GM23248 (cell line): ENCODE results near the gene SHISA9. TPM values are rescaled to one million over a fixed set of nuclear protein-coding genes. Genes with fewer than 3 reads are reported as not detected.

ENCODE experiments used
- DNase-seq: peaks from one replicate; pipeline ENCODE4 v3.0.0-alpha.2; 2015
- H2AFZ ChIP-seq: fragments of 200-600 bp; sonication (generic); 2 replicates; pipeline ENCODE4 v1.6.1; 2016; ENCODE audit warnings: antibody characterized with exemption
- H3F3A ChIP-seq: fragments of 200-600 bp; sonication (generic); 2 replicates; pipeline ENCODE4 v1.6.1; 2016; ENCODE audit warnings: mild to moderate bottlenecking, antibody characterized with exemption, mixed run types; ENCODE audit not compliant: insufficient read depth
- H3K27ac ChIP-seq: fragments of 200-600 bp; sonication (generic); 2 replicates; pipeline ENCODE4 v1.5.1; 2016; ENCODE audit warnings: mild to moderate bottlenecking
- H3K27me3 ChIP-seq: fragments of 200-600 bp; sonication (generic); replicated peaks from 2 replicates; pipeline ENCODE4 v1.6.1; 2016; ENCODE audit warnings: mild to moderate bottlenecking; ENCODE audit not compliant: insufficient read depth
- H3K36me3 ChIP-seq: fragments of 200-600 bp; sonication (generic); 2 replicates; pipeline ENCODE4 v1.6.1; 2016; ENCODE audit warnings: low read depth, mild to moderate bottlenecking
- H3K4me1 ChIP-seq: fragments of 200-600 bp; sonication (generic); 2 replicates; pipeline ENCODE4 v1.6.1; 2016; ENCODE audit warnings: mild to moderate bottlenecking; ENCODE audit not compliant: insufficient read depth
- H3K4me2 ChIP-seq: fragments of 200-600 bp; sonication (generic); one replicate; pipeline ENCODE4 v1.6.1; 2016; ENCODE audit warnings: mild to moderate bottlenecking; ENCODE audit not compliant: unreplicated experiment
- H3K4me3 ChIP-seq: fragments of 200-600 bp; sonication (generic); 2 replicates; pipeline ENCODE4 v1.5.1; 2016; ENCODE audit warnings: mild to moderate bottlenecking
- H3K79me2 ChIP-seq: fragments of 200-600 bp; sonication (generic); 2 replicates; pipeline ENCODE4 v1.6.1; 2016; ENCODE audit warnings: mild to moderate bottlenecking; ENCODE audit not compliant: insufficient read depth
- H3K9ac ChIP-seq: fragments of 200-600 bp; sonication (generic); 2 replicates; pipeline ENCODE4 v1.6.1; 2016; ENCODE audit warnings: mild to moderate bottlenecking
- H3K9me2 ChIP-seq: fragments of 200-600 bp; sonication (generic); 2 replicates; pipeline ENCODE4 v1.6.1; 2016; ENCODE audit warnings: mixed run types, mild to moderate bottlenecking, moderate library complexity; ENCODE audit not compliant: insufficient read depth
- H3K9me3 ChIP-seq: fragments of 200-600 bp; sonication (generic); one replicate; pipeline ENCODE4 v1.6.1; 2017; ENCODE audit warnings: low read depth
- H4K20me1 ChIP-seq: fragments of 200-600 bp; sonication (generic); 2 replicates; pipeline ENCODE4 v1.6.0; 2016; ENCODE audit not compliant: insufficient read depth
- EZH2 ChIP-seq: fragments of 200-600 bp; sonication (generic); IDR thresholded peaks from 2 replicates; pipeline ENCODE4 v1.6.1; 2018; ENCODE audit warnings: antibody characterized with exemption, mild to moderate bottlenecking; ENCODE audit not compliant: insufficient read depth, poor library complexity, severe bottlenecking
- EZH2phosphoT487 ChIP-seq: fragments of 200-600 bp; sonication (generic); IDR thresholded peaks from 2 replicates; pipeline ENCODE4 v1.6.1; 2018; ENCODE audit warnings: antibody characterized with exemption, moderate library complexity, mild to moderate bottlenecking, low read depth; ENCODE audit not compliant: insufficient read depth
- WGBS, 2 experiments: methylation state at CpG; one replicate each; pipeline ENCODE4 v1.1.6; 2015 to 2017; ENCODE audit warnings: low lambda C conversion rate in 2 of 2, low coverage in 1 of 2; ENCODE audit errors: missing lambda C conversion rate in 2 of 2; 5-methylcytosine and 5-hydroxymethylcytosine counted together
- in situ Hi-C: fragments of 300-500 bp; cut with MboI; formaldehyde crosslinking; loops from 2 replicates; pipeline ENCODE4 v1.15.0; 2020
- polyA plus RNA-seq: library from polyadenylated mRNA; unstranded; fragments of >200 nt; fragmentation: Nextera tagmentation; extraction: Ambion mirVana; gene quantifications from 2 replicates; pipeline ENCODE4 v1.2.1, GENCODE V29; 2016
- total RNA-seq: library from RNA; depleted of rRNA; stranded (reverse); fragments of >200 nt; shearing (Covaris generic); gene quantifications from 2 replicates; pipeline ENCODE4 v1.2.3, GENCODE V29; 2014

The SHISA9 gene
- total and polyA plus RNA-seq, 2 experiments from 2014 or later = not detected

DNA sequence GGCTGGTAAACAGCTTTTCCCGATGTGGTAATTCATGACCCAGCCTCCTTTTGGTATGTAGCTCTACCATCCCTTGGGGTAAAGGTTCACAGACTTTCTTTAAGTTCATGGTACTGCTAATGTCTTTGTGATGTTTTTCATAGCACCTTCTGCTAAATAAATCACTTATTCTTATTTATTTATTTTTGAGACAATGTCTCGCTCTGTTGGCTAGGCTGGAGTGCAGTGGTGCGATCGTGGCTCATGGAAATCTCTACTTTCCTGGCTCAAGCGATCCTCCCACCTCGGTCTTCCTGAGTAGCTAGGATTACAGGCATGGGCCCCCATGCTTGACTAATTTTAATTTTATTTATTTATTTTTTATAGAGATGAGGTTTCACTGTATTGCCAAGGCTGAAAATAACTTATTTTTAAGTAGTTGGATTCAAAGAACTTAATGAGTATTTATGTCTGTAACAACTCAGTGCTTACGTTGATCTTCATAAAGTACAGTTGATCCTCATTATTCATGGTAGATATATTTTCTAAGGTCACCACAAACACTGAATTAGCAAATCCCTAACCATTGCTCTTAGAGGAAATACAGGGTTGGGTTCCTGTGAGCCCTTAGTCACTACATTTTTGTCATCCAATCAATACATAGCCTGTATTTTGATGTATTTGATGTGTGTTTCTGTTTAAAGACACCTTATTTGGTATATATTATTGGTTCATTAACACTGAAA is 97.1 kb downstream of the SHISA9 start:
- no peaks in the 10 kb centered on the region for H3K36me3 ChIP-seq
- no peaks in the 10 kb centered on the region for H3K4me1 ChIP-seq
- H4K20me1 ChIP-seq = no peaks in the 10 kb centered on the region
- no peak for TF ChIP-seq EZH2phosphoT487
- TF ChIP-seq EZH2 = no peak
- WGBS, 2 experiments = 37 to 38% methylated on average over 7 of the region's 7 CpGs
- no peak overlapping the region for H3K4me2 ChIP-seq
- no peak for DNase-seq
- H3K9ac ChIP-seq = no peak overlapping the region
- in situ Hi-C loops = no loop called here
- H2AFZ ChIP-seq = no peak overlapping the region
- no peaks in the 10 kb centered on the region for H3K9me2 ChIP-seq
- H3K4me3 ChIP-seq = no peak overlapping the region
- no peak overlapping the region for H3K27ac ChIP-seq
- no peaks in the 10 kb centered on the region for H3K27me3 ChIP-seq
- H3K9me3 ChIP-seq = no peaks in the 10 kb centered on the region
- H3K79me2 ChIP-seq = no peaks in the 10 kb centered on the region
- no peaks in the 10 kb centered on the region for H3F3A ChIP-seq

DNA sequence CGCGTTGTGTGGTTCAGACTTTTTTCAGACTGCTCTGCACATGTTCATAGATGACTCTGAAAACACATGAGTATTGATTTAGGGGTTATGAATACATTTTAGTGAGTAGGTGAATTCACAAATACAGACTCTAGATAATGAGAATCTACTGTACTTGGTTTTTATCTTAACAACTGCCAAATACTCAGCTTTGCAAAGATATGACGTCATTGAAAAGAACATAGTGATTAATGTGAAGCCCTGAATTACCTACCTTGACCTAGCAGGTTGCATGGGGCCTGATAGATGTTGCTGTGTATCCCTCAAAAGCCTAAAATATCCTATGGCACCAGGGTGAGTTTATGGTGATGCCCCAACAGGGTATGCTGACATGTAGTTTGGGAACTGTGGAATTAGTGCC is 98.0 kb downstream of the SHISA9 start:
- H3K79me2 ChIP-seq = no peaks in the 10 kb centered on the region
- H3K9ac ChIP-seq = no peak overlapping the region
- no peaks in the 10 kb centered on the region for H4K20me1 ChIP-seq
- no peak for DNase-seq
- no peaks in the 10 kb centered on the region for H3K36me3 ChIP-seq
- no peak overlapping the region for H3K4me2 ChIP-seq
- 32 to 35% methylated on average over 3 of the region's 3 CpGs for WGBS, 2 experiments
- no peak overlapping the region for H3K4me3 ChIP-seq
- in situ Hi-C loops = no loop called here
- H3K9me2 ChIP-seq = no peaks in the 10 kb centered on the region
- no peak overlapping the region for H2AFZ ChIP-seq
- H3K4me1 ChIP-seq = no peaks in the 10 kb centered on the region
- no peak overlapping the region for H3K27ac ChIP-seq
- no peaks in the 10 kb centered on the region for H3K9me3 ChIP-seq
- TF ChIP-seq EZH2phosphoT487 = no peak
- TF ChIP-seq EZH2 = no peak
- H3F3A ChIP-seq = no peaks in the 10 kb centered on the region
- H3K27me3 ChIP-seq = no peaks in the 10 kb centered on the region

DNA sequence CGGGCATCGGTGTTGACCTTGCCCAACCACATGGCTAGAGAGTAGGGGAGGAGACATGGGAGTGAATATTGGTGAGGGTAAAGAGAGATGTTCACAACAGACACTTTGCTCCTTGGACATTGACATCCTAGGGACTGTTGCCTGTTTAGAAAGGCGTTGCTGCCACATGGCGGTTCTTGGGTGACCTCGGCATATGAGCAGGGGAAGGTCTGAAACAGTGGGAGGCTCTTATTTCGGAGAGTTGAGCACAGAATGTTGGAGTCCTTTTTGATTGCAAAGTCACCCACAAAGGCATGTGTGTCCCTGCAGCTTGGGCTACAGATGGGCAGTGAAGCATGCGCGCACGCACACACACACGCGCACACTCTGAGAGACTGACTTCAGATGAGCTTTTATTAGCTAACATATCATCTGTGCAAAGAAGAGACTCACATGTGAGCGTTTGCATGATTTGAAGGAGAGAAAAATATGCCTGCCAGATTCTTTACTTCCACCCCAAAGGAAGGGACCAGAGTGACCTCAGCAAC is 104.4 kb downstream of the SHISA9 start:
- H3F3A ChIP-seq = no peaks in the 10 kb centered on the region
- H3K4me2 ChIP-seq = no peak overlapping the region
- H3K27ac ChIP-seq = no peak overlapping the region
- no peaks in the 10 kb centered on the region for H4K20me1 ChIP-seq
- H3K9ac ChIP-seq = no peak overlapping the region
- TF ChIP-seq EZH2 (no peak), EZH2phosphoT487 (no peak)
- WGBS, 2 experiments = 43 to 45% methylated on average over 12 of the region's 12 CpGs
- H3K9me2 ChIP-seq = no peaks in the 10 kb centered on the region
- H3K9me3 ChIP-seq = no peaks in the 10 kb centered on the region
- H3K36me3 ChIP-seq = no peaks in the 10 kb centered on the region
- in situ Hi-C loops = no loop called here
- H3K4me3 ChIP-seq = no peak overlapping the region
- no peaks in the 10 kb centered on the region for H3K4me1 ChIP-seq
- H3K79me2 ChIP-seq = no peaks in the 10 kb centered on the region
- H3K27me3 ChIP-seq = no peaks in the 10 kb centered on the region
- no peak for DNase-seq
- H2AFZ ChIP-seq = no peak overlapping the region

DNA sequence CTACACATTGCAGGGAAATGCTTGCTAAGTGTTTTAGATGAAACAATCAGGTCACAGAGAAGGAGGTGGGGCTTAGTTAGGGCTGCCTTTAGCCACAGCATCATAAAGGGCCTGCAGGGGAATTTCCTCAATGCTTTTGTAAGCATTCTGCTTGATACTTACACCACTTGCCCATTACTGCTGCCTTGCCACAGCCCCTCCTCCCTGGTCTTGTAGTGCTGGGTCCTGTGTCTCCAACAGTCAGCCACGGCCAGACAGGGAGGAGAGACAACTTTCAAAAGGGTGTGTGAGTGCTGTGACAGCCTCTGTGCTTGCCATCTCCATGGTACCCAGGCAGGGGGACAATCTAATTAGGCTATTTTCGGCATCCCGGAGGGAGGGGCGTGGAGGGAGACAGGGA is 111.2 kb downstream of the SHISA9 start:
- in situ Hi-C loops = no loop called here
- Histone ChIP-seq H3K79me2 (no peaks in the 10 kb centered on the region), H3K27ac (no peak overlapping the region), H3K9ac (no peak overlapping the region), H3K4me1 (no peaks in the 10 kb centered on the region), H3F3A (no peaks in the 10 kb centered on the region), H3K4me3 (no peak overlapping the region), H3K4me2 (no peak overlapping the region), H4K20me1 (no peaks in the 10 kb centered on the region), H3K36me3 (no peaks in the 10 kb centered on the region), H3K9me3 (no peaks in the 10 kb centered on the region), H3K27me3 (no peaks in the 10 kb centered on the region), H2AFZ (no peak overlapping the region), H3K9me2 (no peaks in the 10 kb centered on the region)
- no peak for DNase-seq
- no peak for TF ChIP-seq EZH2phosphoT487
- no peak for TF ChIP-seq EZH2
- WGBS, 2 experiments = 0 to 7% methylated on average over 4 of the region's 4 CpGs

DNA sequence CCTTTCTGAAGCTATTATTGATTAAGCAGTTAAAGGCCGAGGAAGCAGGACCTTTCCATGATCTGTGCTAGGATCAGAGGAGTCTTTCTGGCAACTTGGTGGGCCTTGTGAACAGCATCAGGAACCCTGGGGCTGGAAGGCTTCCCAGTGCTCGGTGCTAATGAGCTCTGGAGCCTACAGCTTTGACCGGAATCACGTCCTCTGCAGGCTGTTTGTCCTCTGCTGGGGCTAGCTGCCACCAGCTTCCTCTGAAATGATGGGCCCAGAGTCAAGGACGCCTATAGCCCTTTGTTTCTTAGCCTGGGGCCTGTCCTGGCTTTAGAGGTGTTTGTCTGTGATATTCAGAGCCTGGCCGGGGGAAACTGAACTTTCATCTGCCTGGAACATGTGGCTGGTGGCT is 111.6 kb downstream of the SHISA9 start:
- no peaks in the 10 kb centered on the region for H3K79me2 ChIP-seq
- 7 to 12% methylated on average over 6 of the region's 6 CpGs for WGBS, 2 experiments
- no peaks in the 10 kb centered on the region for H3K9me2 ChIP-seq
- no peaks in the 10 kb centered on the region for H4K20me1 ChIP-seq
- no peaks in the 10 kb centered on the region for H3K9me3 ChIP-seq
- TF ChIP-seq EZH2phosphoT487 (no peak), EZH2 (no peak)
- H3K27ac ChIP-seq = no peak overlapping the region
- DNase-seq = no peak
- H3K9ac ChIP-seq = no peak overlapping the region
- H3K4me2 ChIP-seq = no peak overlapping the region
- no peaks in the 10 kb centered on the region for H3K27me3 ChIP-seq
- H2AFZ ChIP-seq = no peak overlapping the region
- no peaks in the 10 kb centered on the region for H3K36me3 ChIP-seq
- no peak overlapping the region for H3K4me3 ChIP-seq
- no peaks in the 10 kb centered on the region for H3F3A ChIP-seq
- in situ Hi-C loops = no loop called here
- H3K4me1 ChIP-seq = no peaks in the 10 kb centered on the region
